GM21825 (cell line): ENCODE data around the gene GFI1B.
A peak's percentile ranks its signal among the peaks of the same experiment; 100 is the strongest.

Source experiments
- ATAC-seq: cut with Tn5 transposase; IDR thresholded peaks from one replicate; pipeline ENCODE4 v1.9.1; 2021; ENCODE audit warnings: mild to moderate bottlenecking, moderate library complexity; ENCODE audit not compliant: unreplicated experiment

GFI1B gene

GRCh38 chr9:132978451-132979131 is at the start of gene GFI1B:
Gene GFI1B, plus strand, starts transcription at chr9:132978694. Its CDS starts 7,985 bp downstream, at chr9:132986679.
- ATAC-seq, result no peak

- ATAC-seq, result no peak
Observed at GRCh38 chr9:132931178-132931735, 47.2 kb upstream of the GFI1B start.

- no peak for ATAC-seq
Observed at GRCh38 chr9:132935026-132935425, 43.5 kb upstream of the GFI1B start.

- no peak for ATAC-seq
Observed at GRCh38 chr9:132937463-132937901, 41.0 kb upstream of the GFI1B start.

- no peak for ATAC-seq
Observed at GRCh38 chr9:132939169-132939568, 39.3 kb upstream of the GFI1B start.

GRCh38 chr9:132942541-132943182 is 35.8 kb upstream of the GFI1B start:
- ATAC-seq, result no peak

- ATAC-seq, result peak; percentile 19
Observed at GRCh38 chr9:132943651-132944293, 34.7 kb upstream of the GFI1B start.

- peak; percentile 49 for ATAC-seq
Observed at GRCh38 chr9:132944294-132945185, 34.0 kb upstream of the GFI1B start, which contains the start of gene TSC1. Gene TSC1, minus strand, starts transcription at chr9:132944616. Its CDS starts 15,744 bp downstream, at chr9:132928872.

GRCh38 chr9:132945186-132946130 is 33.0 kb upstream of the GFI1B start:
- no peak for ATAC-seq

GRCh38 chr9:132946211-132946610 is 32.3 kb upstream of the GFI1B start:
- no peak for ATAC-seq

GRCh38 chr9:132946631-132947295 is 31.7 kb upstream of the GFI1B start:
- ATAC-seq, result no peak

- no peak for ATAC-seq
Observed at GRCh38 chr9:132947756-132948155, 30.7 kb upstream of the GFI1B start.

- no peak for ATAC-seq
Observed at GRCh38 chr9:132948482-132949050, 29.9 kb upstream of the GFI1B start.

- no peak for ATAC-seq
Observed at GRCh38 chr9:132949709-132950108, 28.8 kb upstream of the GFI1B start.

- no peak for ATAC-seq
Observed at GRCh38 chr9:132955123-132955522, 23.4 kb upstream of the GFI1B start.

- no peak for ATAC-seq
Observed at GRCh38 chr9:132955768-132956167, 22.7 kb upstream of the GFI1B start.

- no peak for ATAC-seq
Observed at GRCh38 chr9:132957805-132958204, 20.7 kb upstream of the GFI1B start.

GRCh38 chr9:132961002-132961401 is 17.5 kb upstream of the GFI1B start:
- no peak for ATAC-seq

GRCh38 chr9:132965478-132965877 is 13.0 kb upstream of the GFI1B start:
- ATAC-seq, result no peak
